ENCODE data around the gene IGFBP6. TPM values are rescaled to one million over a fixed set of nuclear protein-coding genes. Genes with fewer than 3 reads are reported as not detected.

The IGFBP6 gene
- total RNA-seq, 1 donor from 2014 or later, result 251 TPM

DNA sequence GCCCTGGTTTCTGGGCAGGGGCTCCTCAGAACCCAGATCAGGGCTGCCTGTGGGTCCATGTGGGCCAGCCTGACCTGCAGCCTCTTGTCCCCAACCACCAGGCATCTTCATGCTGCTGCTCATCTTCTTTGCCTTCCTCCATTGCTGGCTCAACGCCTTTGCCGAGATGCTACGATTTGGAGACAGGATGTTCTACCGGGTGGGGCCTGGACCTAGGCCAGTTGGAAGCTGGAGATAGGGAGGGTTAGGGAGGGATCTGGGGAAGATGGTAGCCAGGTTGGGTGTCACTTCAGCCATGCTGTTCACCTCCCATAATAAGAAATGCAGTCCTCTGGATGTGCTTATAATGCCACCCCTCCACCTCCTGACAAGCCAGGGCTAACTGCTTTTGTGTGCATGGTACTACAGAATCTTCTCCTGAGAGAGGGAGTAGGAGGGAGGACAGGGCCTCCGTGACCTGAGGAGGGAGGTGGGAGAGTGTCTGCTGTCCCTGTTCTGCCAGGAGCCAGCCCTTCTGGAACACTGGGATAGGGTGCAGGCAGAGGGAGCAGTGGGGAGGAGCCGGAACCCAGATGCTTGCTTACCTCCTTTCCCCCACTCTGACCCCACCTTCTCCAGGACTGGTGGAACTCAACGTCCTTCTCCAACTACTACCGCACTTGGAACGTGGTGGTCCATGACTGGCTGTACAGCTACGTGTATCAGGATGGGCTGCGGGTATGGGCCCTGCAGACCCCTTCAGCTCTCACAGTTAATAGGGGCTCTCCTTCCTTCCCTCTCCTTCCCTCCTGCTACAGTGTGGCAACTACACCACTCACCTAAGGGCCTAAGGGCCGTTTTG, 23.4 kb downstream of the IGFBP6 start:
- DNase-seq, result no peak

DNA sequence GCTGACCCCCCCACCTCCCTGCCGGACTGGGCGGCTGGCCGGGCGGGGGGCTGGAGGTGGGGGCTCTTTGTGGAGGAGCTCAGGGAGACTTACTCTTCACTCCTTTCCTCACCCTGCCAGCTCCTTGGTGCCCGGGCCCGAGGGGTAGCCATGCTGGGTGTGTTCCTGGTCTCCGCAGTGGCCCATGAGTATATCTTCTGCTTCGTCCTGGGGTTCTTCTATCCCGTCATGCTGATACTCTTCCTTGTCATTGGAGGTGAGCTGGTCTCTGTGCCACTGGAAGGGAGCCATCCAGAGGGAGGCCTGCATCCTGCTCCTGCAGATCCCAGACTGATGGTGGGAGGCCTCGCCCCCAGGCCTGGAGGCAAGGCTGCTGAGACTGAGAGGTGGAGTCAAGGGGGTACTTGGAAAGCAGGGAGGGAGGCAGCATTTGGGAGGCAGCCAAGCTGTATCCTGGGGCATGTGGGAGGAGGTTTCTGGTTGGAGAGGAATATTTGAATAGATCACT, 25.5 kb downstream of the IGFBP6 start:
- DNase-seq, result no peak

DNA sequence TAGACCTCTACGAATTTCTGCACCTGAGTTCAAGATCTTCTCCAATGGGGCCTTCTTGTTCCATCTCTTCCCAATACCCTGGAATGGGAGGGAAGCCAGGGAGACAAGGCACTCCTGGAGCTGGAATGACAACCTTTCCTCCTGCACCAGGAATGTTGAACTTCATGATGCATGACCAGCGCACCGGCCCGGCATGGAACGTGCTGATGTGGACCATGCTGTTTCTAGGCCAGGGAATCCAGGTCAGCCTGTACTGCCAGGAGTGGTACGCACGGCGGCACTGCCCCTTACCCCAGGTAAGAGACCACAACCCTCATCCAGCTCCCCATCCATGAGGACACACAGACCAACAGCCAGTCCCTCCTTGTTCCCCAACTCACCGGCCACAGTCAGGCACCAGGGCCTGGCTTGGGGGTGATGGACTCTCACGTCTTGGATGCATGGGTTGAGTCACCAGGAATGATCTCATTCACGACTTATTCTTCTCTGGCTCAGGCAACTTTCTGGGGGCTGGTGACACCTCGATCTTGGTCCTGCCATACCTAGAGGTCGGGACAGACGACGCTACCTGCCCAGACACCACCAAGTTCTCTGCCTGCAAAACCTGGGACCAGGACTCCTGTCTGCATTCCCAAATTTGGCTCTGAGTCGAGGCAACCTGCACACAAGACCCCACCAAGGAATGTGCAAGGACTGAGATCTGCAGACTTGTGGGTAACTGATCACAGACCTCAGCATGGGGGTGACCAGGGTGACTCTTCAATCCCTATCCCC, 26.3 kb downstream of the IGFBP6 start:
- no peak for DNase-seq

DNA sequence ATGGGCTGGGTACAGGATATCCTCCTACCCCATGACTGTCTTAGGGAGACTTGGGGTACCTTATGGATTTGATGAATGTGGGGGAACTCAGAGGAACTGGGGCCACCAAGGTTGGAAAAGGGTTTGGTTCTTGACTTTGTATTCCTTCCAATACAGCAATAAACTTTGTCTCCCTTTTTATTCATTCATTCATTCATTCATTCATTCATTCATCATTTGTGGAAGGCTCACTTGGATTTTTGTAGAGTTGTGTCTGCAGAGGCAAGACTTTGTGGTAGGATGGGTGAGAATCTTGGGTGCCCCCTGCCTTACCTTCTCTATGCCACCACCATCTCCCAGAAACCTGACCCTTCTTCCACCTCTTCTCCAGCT, 26.9 kb downstream of the IGFBP6 start:
- no peak for DNase-seq

DNA sequence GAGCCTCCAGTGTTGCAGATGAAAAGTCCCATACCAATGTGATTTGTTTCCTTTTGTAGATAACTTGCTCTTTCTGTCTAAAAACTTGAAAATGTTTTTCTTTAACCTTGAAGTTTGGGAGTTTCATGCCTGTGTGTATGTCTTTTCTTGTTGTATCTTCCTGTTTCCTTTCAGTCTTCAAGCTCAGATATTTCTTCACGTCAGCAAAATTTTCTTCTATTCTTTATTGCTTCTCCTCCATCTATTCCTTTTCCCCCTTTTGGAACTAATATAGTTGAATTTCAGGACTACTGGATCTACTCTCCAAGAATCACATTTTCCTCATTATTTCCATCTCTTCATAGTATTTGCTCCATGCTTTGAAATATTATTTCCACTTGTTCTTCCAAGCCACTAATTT, 29.7 kb downstream of the IGFBP6 start:
- DNase-seq, result no peak

DNA sequence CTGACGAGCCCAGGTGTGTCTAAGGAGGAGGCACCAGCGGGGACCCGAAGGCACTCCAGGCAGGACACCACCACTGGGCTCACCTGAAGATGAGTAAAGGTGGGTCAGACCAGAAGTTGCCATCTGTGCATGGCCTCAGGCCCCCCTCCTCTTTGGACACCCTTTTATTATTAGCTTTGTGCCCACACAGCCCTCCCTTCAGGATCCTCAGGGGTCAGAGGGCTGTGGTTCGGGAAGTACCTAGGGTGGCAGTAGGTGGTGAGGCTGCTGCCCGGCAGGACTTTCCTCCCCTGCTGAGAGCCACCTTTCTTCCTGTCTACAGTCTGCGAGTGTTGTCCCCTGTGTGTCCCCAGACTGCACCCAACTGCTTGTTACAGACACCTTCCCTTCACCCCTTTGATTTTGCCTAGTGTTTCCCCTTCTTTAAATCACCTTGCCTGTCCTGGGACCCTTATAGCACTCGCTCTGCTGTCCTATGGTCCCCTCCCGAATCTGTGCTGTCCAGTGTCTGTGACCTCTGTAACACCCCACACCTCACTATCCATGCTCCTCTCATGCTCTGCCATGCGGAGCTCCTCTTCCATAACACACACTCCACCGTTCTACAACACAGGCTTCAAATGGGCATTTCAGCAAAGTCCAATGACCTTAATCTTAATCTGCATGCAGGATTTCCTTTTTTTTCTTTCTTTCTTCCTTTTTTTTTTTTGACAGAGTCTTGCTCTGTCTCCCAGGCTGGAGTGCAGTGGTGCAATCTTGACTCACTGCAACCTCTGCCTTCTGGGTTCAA, 31.5 kb downstream of the IGFBP6 start:
- DNase-seq, result no peak

DNA sequence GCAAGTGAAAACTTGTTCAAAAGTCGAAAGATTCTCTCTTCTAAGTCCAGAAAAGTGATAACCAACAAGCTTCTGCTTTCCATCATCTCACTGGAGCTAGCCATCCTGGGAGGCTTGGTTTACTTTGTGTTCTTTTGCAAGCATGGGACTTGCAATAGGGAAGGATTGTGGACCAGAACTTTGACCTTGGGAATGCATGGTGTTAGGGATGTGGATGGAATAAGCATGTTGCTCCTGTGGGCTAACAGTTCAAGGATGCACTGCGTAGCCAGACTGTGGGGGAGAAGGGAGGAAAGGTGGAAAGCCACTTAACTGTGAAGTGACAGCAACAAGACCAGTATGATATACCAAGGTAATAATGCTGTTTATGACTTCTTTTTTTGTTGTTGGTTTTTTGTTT, 34.4 kb downstream of the IGFBP6 start:
- DNase-seq, result no peak

DNA sequence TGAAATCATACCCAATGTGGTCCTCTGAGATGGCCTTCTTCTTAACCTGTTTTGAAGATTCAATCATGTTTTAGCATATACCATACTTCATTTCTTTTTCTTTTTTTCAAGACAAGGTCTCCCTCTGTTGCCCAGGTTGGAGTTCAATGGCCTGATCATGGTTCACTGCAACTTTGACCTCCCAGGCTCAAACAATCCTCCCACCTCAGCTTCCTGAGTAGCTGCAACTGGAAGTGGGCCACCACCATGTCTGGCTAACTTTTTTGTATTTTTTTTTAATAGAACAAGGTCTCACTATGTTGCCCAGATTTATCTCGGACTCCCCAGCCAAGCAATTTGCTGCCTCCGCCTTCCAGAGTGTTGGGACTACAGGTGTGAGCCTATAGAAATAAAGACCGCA, 36.3 kb downstream of the IGFBP6 start:
- no peak for DNase-seq

DNA sequence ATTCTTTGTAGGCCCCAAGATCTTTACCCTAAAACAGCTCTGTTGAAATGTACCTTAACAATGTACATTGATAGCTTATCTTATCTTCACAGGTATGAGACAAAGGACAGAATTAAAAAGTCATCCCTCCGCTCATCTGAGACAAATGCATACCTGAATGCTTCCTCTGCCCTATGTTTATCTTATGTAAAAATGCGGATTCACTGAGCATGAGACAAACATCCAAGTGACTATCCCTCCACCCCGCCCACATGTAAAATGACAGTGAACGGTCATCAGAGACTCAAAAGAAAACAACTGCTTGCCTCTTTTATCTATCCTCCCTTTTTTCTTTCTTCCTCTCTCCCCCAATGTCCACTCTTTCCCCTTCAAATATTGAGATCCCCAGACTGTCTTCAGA, 45.9 kb downstream of the IGFBP6 start:
- no peak for DNase-seq

DNA sequence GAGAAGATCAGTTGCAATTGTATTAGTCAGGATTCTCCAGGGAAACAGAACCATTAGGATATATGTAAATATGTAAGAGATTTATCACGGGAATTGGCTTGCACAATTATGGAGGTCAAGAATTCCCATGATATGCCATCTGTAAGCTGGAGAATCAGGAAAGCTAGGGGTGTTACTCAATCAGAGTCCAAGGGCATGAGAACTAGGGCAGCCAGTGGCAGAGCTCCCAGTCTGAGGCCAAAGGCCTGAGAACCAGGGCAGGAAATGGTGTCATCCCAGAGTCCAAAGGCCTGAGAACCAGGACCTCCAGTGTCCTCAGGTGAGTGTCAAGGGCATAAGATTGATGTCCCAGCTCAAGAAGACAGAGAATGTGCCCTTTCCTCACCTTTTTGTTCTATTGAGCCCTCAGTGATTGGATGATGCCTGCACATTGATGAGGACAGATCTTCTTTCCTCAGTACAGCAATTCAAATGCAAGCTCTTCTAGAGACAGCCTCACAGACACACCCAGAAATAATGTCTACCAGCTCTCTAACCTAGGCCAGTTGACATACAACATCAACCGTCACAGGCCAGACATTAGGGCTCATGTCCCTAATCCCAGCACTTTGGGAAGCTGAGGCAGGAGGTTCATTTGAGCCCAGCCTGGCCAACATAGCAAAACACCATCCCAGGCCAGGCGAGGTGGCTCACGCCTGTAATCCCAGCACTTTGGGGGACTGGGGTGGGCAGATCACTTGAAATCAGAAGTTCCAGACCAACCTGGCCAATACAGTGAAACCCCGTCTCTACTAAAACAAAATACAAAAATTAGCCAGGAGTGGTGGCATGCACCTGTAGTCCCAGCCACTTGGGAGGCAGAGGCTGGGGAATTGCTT, 48.2 kb downstream of the IGFBP6 start:
- DNase-seq, result no peak

DNA sequence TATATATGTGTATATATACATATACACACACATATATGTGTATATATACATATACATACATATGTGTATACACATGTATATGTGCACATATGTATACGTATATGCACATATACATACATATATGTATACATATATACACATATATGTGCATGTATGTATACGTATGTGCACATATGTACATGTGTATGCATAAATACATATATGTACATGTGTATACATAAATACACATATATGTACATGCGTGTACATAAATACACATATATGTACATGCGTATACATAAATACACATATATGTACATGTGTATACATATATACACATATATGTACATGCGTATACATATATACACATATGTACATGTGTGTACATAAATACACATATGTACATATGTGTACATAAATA, 49.7 kb downstream of the IGFBP6 start:
- no peak for DNase-seq

DNA sequence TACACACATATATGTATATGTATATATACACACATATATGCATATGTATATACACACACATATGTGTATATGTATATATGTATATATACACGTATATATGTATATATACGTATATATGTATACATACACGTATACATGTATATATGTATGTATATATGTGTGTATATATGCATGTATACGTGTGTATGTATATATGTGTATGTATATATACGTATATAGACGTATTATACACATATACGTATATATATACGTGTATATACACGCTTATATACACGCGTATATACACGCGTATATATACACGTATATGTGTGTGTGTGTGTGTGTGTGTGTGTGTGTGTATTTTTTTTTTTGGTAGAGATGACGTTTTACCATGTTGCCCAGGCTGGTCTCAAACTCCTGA, 50.2 kb downstream of the IGFBP6 start:
- DNase-seq, result no peak

DNA sequence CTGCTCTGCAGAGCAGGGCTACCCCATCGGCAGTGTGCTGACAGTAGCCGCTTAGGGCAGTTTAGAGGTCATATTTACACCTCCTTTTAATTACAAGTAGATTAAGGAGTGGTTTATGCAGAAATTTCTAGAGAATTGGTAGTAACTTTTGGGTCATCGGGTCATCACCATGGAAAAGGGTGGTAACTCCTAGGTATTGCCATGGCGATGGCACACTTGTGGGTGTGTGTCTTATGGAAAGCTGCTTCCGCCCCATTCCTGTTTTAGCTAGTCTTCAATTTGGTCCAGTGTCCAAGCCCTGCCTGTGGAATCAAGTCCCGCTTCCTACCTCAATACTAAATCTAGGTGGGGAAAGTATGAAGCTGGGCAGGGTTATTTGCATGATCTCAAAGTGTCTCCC, 53.6 kb downstream of the IGFBP6 start:
- no peak for DNase-seq

Small RNAs within 50 kb of the gene (small RNA-seq; reads per million reads assigned to genes)
- not detected for gene HIGD1AP1 (ENCODE audit: low replicate concordance)
- gene MIR6757 (ENCODE audit: low replicate concordance), result 0.29 reads per million, percentile 50 among the genes with 10 or more reads in this experiment
- gene RNU6-333P (ENCODE audit: low replicate concordance), result not detected

Other genes with a start within 250 kb of the IGFBP6 start
- 64.7 TPM for gene KRT78, start 248.7 kb upstream of the IGFBP6 start, total RNA-seq
- 42.0 TPM for gene KRT8, start 192.6 kb upstream of the IGFBP6 start, total RNA-seq
- 57.1 TPM for gene KRT18, start 148.5 kb upstream of the IGFBP6 start, total RNA-seq
- gene EIF4B, start 91.2 kb upstream of the IGFBP6 start, total RNA-seq, result 789 TPM
- 44.4 TPM for gene TNS2, start 47.6 kb upstream of the IGFBP6 start, total RNA-seq
- 30.3 TPM for gene SPRYD3, start 18.3 kb upstream of the IGFBP6 start, total RNA-seq
- gene SOAT2, start 5.8 kb downstream of the IGFBP6 start, total RNA-seq, result not detected
- gene ZNF740, start 83.1 kb downstream of the IGFBP6 start, total RNA-seq, result 16.8 TPM
- gene CSAD, start 83.3 kb downstream of the IGFBP6 start, total RNA-seq, result 22.2 TPM
- gene ITGB7, start 109.6 kb downstream of the IGFBP6 start, total RNA-seq, result 1.2 TPM
- gene RARG, start 134.5 kb downstream of the IGFBP6 start, total RNA-seq, result 47.1 TPM
- gene ESPL1, start 170.6 kb downstream of the IGFBP6 start, total RNA-seq, result 8.9 TPM
- 300 TPM for gene PFDN5, start 197.9 kb downstream of the IGFBP6 start, total RNA-seq
- 29.5 TPM for gene MYG1, start 202.0 kb downstream of the IGFBP6 start, total RNA-seq
- gene AAAS, start 223.9 kb downstream of the IGFBP6 start, total RNA-seq, result 46.0 TPM
- not detected for gene SP7, start 238.7 kb downstream of the IGFBP6 start, total RNA-seq

All from tongue (tissue), 3 donors.